H1 (cell line): ENCODE measurements around the gene ARHGEF7. TPM values are rescaled to one million over a fixed set of nuclear protein-coding genes. Genes with fewer than 3 reads are reported as not detected.

ENCODE experiments used
- RAD21 ChIP-seq, 2 experiments: IDR thresholded peaks in 1 of 2; conservative IDR thresholded peaks in 1 of 2; 2 replicates each; pipeline ENCODE4 v1.6.1; 2011; ENCODE audit warnings: low read depth in 2 of 2, low read length in 2 of 2, improper control_type of control experiment in 1 of 2, inconsistent platforms in 1 of 2, mild to moderate bottlenecking in 1 of 2, moderate library complexity in 1 of 2
- YY1 ChIP-seq: IDR thresholded peaks from 2 replicates; pipeline ENCODE4 v1.6.1; 2011; ENCODE audit warnings: low read depth, mild to moderate bottlenecking, low read length
- polyA plus RNA-seq, 7 experiments: library from polyadenylated mRNA; depleted of rRNA in 3 of 7; stranded (reverse) in 5 of 7; unstranded in 2 of 7; fragments of >200 nt in 5 of 7; fragments of 200-250 nt in 2 of 7; gene quantifications; 1 replicate in 5 of 7; 2 replicates in 1 of 7; 4 replicates in 1 of 7; pipeline versions ENCODE4 v1.2.1 to v1.2.3, GENCODE V29; 2011 to 2013; ENCODE audit warnings: missing spikeins in 2 of 7, mixed read lengths in 2 of 7
- total RNA-seq: library from RNA; stranded (reverse); fragmentation: NEBNext Ultra II Directional; extraction: Animal tissue kit (Norgen Biotek cat#: 25700); gene quantifications from 2 replicates; pipeline ENCODE4 v1.2.1, GENCODE V29; 2021

The ARHGEF7 gene
- total and polyA plus RNA-seq, 2 of the 8 experiments (the other 6 are each of a cell fraction or from before 2014, with no cell fraction given), result 26.2 to 56.5 TPM

GRCh38 chr13:111216166-111216960 lies 101.3 kb downstream of the ARHGEF7 start (continued):
- TF ChIP-seq RAD21 (IDR thresholded peaks at IDR 0.05 in 1 of 2, conservative IDR thresholded peaks at IDR 0.05 in 1 of 2; ENCODE audit: low read depth in 2 of 2, low read length in 2 of 2) (peak; percentile 65 to 71), YY1 (no peak)
